ENCODE results near the gene PDHA2.
"Not testable (repeated sequence)": the region's sequence is repeated elsewhere in the genome, so short reads cannot be mapped to it uniquely, and the experiment has no call there.

PDHA2 gene

DNA sequence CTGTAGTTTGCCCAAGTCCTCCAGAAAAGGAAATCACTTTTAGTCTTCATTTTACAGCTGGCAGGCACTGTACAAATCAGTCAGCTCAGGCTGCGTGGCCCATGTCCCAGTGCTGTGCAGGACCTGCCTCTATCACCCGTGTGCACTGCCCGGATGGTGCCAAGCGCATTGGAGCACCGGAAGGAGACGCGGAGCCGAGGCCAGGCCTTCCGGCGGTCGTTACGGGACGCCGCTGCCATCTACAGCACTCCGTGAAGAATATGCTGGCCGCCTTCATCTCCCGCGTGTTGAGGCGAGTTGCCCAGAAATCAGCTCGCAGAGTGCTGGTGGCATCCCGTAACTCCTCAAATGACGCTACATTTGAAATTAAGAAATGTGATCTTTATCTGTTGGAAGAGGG is at the start of gene PDHA2:
PDHA2 (plus strand) TSS at position 203 of the 400 bp plus-strand sequence; CDS start at position 261, 58 bp downstream.
- DNase-seq, result no peak

DNA sequence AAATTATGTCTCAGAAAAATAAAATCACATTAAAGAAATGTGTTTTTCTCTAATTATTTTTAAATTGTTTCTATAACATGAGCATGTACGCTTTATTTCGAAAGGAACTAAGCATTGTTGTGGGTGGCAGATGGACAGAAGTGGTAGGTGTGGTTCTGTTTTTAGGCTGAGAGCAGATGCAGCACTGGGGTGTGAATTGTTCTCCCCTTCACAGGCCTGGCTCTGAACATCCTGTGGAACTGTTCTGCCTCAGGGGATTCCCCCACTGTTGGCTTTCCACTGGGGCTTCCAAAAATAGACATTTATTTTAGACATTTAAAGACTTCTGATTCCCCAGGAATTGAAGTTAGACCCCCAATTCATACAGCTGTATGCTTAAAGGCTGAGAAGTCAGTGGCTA is 41.9 kb upstream of the PDHA2 start:
- DNase-seq, result no peak

DNA sequence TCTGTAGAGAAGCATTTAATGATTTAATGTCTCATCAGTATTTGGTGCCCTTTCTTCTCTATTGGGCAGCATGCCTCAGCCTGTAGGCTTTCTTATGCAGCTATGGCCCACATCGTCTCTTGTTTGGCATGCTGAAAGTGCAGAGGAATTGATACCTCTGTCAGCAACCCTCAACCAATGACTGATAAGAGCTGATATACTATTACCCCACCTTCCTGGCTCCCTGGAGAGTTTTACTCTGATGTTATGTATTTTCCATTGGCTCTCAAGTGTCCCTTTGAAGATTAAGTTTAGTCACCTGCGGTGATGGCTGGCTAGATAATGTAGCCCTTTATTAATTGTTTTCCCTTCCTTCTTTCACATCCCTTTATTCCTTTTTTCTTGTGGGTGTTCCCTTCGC is 41.2 kb upstream of the PDHA2 start:
- no peak for DNase-seq

DNA sequence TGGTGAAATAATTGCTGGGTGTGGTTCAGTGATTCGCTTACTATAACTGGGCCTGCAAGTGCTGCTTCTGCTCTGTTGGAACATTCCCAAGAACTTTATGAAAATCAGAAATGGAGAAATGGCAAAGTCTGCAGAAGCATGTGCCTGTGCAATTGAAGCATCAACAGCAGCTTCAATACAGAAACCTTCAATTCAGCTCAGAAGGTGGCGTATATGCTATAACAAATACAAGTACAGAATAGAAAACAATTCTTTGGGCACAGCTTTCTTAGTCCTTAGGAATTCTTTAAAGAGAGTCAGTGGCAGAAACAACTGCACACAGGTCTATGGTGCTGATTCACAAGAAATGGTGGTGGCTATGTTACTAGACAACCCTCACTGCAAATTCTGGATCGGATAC is 18.0 kb upstream of the PDHA2 start:
- DNase-seq, result no peak

DNA sequence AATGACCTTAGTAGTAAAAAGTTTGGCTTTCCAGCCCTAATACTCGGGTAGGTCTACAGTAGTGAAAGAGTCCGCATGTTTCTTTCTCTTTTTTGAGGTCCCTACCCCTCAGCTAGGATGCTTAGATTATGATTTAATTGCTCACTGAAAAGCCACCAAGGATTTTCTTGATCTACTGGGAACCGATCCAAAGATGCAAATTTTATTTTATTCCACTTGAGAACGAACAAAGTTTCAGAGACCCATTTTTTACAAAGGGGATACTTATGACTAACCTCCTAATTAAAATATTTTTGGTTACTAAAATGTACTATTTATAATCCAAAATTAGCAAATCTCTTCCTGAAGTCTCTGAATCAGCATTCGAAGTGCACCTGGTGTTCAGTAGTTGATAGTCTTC is 14.3 kb upstream of the PDHA2 start:
- no peak for DNase-seq

DNA sequence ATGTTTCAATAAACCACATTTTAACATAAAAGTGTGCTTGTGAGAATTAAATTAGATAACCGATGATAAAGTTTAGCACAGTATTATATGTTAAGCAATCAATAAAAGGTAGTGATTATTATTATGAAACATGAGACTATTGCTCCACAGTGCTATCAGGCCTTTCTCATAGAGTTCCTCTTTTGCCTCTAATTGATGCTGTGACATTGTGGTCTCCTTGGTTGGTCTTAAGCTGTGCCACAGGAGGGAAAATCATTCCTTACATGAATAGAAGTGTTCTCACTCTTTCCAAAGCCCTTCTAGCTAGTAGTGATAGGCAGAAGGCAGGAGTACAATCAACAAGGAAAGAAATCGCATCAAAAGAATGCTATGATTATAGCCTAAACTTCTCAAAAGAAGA is 9.2 kb upstream of the PDHA2 start:
- DNase-seq, result no peak

DNA sequence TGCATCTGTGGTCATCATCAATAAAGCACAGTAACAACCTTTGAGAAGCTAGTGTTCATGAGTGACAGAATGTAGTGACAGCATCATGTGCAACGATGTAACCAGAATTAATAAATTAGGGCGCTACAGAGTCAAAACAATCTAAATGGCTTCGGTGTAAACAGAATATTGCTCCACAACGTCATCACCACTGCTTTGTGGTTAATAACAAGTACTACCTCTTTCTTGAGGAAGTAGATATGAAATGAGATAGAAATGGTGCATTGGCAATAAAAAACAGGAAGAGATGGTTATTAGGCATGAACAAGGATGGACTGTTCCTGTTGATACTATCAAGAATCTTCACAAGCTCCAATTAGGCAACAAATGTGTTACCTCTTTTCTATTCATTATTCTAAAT is 8.7 kb upstream of the PDHA2 start:
- no peak for DNase-seq

DNA sequence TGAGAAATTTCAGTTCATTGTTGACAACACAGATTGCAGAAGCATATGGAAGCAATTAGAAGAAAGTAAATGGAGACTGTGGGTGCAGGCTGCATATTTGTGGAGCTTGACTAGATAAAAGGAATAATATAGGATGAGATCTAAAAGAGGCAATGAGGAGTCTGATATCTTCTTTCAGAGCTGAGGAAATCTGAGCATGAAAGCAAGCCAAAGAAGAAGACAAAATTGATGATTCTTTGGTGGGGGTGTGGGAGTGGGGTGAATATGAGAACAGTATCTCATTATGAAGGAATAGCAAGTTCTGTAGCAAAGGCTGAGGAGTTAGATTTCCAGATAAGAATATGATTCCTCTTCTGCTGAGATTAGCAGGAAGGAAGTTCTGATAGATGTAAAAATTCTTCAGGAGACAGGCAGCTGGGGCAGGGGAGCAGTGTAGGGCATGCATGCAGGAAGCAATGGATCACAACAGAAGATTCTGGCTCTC is 6.1 kb upstream of the PDHA2 start:
- no peak for DNase-seq

DNA sequence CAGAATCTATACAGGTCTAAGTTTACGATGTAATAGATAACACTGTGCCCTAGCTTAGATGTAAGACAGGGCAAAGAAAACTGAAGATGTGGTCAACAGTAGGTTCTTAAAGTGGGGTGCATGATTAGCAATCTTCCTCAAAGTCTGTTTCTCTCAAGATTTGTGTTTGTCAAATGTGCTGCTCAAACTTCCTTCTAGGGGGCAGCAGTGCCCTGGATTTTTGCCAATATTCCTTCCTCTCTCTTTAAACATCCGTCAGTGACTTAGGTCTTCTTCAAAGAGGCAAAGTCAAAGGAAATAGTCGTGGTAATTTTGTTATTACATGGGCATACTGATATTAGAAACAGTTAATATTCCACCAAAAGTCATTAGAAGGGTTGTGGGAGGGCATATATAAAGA is 4.2 kb upstream of the PDHA2 start:
- peak; percentile 7 for DNase-seq

DNA sequence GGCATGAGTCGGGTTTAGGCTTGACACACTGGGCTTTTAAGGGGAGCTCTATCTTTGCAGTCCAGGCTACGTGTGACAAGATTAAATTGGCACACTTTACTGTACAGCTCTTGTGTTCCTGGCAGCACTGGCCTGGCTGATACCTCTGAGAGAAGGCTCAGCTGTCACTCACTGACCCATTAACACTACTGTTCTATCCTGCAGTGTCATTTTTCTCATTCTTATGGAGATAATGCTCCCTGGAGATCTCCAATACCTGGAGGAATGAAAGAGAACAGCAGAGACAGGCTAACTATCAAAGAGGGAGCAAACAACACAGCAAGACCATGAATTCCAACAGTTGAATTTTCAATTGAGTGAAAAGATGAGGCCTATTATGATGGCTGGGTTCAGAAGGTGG is 1.7 kb upstream of the PDHA2 start:
- no peak for DNase-seq

DNA sequence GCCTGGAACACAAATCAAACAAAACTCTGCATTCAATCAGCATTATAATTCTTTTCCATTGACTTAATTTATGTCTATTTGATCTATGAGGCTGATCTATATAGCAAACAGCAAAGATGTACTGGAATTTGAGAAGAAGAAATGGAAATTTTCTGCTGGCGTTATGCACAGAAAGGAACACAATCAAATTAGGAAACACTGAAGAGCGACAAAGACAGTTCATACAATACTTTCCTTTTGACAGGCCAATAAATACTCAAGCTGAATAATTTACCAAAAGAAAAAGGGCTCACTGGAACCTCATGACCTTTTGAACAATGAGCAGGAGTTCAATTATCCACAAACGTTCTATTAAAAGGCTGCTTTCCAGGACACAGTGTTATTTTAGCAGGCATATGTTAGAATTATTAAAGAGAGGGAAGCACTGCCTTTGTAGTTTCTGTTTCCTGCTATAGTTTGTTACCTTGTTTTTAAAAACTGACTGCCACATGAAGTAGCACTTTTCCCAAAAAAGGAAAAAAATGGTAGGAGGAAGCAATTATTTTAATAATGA is 8.1 kb downstream of the PDHA2 start:
- no peak for DNase-seq

DNA sequence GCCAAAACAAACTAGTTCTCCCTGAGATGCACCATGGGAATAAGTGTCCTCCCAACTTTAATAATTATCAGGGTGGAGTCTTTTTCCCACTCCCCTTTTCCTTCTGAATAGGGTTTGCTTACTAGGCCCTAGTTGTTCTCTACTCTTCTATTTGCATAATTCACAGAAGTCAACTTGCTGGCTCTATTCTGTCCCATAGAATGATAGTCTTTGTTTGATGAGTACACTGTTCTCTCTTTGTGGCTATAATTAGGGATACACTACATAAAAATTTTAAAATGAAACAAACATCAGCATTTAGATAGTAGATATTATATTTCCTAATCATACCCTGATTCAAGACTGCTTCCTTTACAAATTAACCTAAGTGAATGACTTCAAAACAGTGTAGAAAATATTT is 10.3 kb downstream of the PDHA2 start:
- no peak for DNase-seq

DNA sequence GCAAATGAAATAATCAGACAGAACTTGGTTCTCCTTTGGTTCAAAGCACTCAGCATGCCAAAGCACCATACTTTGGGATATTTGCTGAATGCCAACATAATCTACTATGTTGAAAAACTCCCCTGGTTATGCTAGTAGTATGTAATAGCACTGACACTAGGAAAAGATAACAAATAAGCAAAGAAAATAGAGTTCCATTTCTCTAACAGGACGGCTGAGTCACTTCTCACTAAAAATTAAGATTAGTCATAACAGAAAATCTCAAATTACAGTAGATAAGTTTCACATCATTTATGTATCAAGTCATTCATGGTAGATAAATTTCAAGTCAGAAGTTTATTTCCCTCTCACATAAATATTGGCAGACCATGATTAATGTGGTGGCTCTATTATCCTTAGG is 17.9 kb downstream of the PDHA2 start:
- no peak for DNase-seq

DNA sequence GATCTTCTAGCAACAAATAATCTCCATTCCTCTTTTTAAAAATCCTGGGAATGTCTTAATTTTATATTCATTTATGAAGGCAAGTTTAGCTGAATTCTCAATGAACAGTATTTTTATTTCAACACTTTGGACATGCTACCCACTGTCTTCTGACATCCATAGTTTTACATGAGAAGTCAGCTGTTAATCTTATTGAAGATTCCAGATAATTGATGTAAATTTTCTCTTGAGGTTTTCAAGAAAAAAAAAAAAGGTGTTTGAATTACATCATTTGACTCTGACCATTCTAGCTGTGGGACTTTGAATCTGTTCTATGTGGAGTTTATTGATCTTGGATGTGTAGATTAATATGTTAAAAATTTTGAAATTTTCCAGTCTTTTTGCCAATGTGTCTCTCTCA is 28.0 kb downstream of the PDHA2 start:
- no peak for DNase-seq

DNA sequence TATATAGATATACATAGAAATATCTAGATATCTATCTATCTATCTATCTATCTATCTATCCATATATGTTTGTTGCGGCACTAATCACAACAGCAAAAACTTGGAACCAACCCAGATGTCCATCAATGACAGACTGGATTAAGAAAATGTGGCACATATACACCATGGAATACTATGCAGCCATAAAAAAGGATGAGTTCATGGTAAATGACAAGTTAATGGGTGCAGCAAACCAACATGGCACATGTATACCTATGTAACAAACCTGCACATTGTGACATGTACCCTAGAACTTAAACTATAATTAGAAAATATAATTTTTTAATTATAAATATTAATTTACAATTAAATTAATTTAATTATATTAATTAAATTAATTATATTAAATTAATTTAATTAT is 29.5 kb downstream of the PDHA2 start:
- not testable (repeated sequence) for DNase-seq

DNA sequence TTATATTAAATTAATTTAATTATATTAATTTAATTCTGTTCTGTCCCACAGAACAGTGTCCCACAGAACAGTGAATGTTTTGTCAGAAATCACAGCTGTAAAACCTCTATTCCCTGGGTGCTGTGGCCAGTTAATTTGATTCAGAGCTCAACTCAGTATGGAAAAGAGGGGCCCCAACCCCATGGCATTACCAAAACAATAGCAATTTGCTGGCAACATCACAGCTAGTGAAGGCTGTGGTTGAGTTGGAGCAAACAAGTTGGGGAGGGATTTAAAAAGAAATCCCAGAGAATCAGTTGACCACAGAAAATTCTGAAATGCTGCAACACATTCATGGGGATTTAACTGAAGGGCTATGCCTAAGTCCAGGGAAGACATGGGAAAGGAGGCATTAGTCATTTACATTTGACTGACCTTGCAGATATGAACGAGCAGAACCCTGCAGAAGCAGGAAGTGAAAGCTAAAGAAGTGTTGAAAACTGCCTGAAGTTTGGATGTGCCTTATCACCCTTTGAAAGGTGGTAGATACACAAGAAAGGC is 30.1 kb downstream of the PDHA2 start:
- no peak for DNase-seq

DNA sequence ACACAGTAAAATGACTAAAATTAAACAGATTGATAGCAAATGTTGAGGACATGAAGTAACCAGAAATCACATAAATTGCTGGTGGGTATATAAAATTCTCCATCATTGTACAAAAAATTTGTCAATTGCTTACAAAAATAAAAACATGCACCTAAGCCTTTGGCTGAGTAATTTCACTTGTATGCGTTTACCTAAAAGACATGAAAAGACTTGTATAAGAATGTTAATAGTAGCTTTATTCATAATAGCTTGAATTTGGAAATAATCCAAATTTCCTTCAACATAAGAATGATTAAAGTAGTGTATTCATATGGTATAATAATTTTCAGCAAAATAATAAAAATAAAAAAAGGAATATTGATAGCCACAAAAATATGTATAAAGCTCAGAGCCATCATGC is 37.7 kb downstream of the PDHA2 start:
- no peak for DNase-seq

DNA sequence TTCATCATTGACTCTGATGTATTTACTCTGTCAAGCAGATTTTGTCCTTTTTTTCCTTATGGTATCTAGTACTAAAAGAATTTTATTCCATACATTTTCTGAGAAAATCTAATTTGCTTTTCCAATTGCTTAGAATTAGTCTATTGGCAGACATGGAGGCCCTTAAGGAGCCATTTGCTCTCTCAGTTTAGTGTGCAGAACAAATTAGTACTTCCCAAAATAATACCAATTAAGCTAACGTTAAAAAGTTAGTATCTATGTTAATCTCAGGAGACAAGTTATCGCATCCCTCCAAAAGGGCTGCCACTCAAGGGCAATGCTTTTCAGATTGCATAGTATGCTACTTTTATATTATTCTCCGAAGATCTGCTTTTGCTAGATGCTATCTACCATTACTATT is 47.7 kb downstream of the PDHA2 start:
- DNase-seq, result no peak

DNA sequence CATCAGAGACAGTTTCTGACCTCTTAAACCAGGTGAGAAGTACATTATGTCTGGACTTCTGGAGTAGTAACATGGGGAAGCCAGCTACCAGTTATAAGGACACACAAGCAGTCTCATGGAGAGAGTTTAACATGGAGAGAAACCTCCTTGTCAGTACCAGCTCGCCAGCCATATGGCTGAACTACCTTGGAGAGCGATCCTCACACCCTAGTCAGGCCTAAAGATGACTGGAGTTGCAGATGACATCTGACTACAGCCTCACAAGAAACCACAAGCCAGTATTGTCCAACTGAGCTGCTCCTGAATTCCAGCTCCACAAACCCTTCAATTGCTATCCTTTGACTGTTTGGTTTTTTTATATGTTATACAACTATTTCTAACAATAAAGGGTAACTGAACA is 49.8 kb downstream of the PDHA2 start:
- no peak for DNase-seq
